ENCODE results near the gene SH2D3C.
A peak's percentile ranks its signal among the peaks of the same experiment; 100 is the strongest.
"Not testable (repeated sequence)": the region's sequence is repeated elsewhere in the genome, so short reads cannot be mapped to it uniquely, and the experiment has no call there.

SH2D3C gene

GRCh38 chr9:127785023-127785932 is 6.8 kb upstream of the SH2D3C start:
- DNase-seq: peak; percentile 65 to 77

- no peak for DNase-seq
These were observed 4.9 kb upstream of the SH2D3C start for GRCh38 chr9:127783111-127784008.

- DNase-seq: no peak
These were observed 3.3 kb upstream of the SH2D3C start for GRCh38 chr9:127781806-127782205.

GRCh38 chr9:127780909-127781308 is 2.4 kb upstream of the SH2D3C start:
- not testable (repeated sequence) for DNase-seq

- DNase-seq: no peak
These were observed 1.8 kb upstream of the SH2D3C start for GRCh38 chr9:127780126-127780885.

GRCh38 chr9:127779136-127779981 is 893 bp upstream of the SH2D3C start:
- no peak for DNase-seq

GRCh38 chr9:127777368-127777980 is 992 bp downstream of the SH2D3C start:
- DNase-seq: no peak

GRCh38 chr9:127776924-127777289 is 1.6 kb downstream of the SH2D3C start:
- DNase-seq: no peak

GRCh38 chr9:127776195-127776923 is 2.1 kb downstream of the SH2D3C start:
- DNase-seq: no peak

GRCh38 chr9:127773981-127774380 is 4.5 kb downstream of the SH2D3C start:
- DNase-seq: no peak

GRCh38 chr9:127773272-127773671 is 5.2 kb downstream of the SH2D3C start:
- DNase-seq: no peak

- DNase-seq: no peak
These were observed 5.9 kb downstream of the SH2D3C start for GRCh38 chr9:127772603-127773002.

GRCh38 chr9:127771570-127772189 is 6.8 kb downstream of the SH2D3C start:
- no peak for DNase-seq

- DNase-seq: peak; percentile 91 to 97
These were observed 7.4 kb downstream of the SH2D3C start for GRCh38 chr9:127770905-127771569.

GRCh38 chr9:127770583-127770904 is 7.9 kb downstream of the SH2D3C start:
- no peak for DNase-seq

- DNase-seq: no peak
These were observed 8.4 kb downstream of the SH2D3C start for GRCh38 chr9:127769929-127770582.

GRCh38 chr9:127769101-127769500 is 9.4 kb downstream of the SH2D3C start:
- DNase-seq: no peak

GRCh38 chr9:127768698-127769097 is 9.8 kb downstream of the SH2D3C start:
- DNase-seq: no peak

GRCh38 chr9:127767909-127768331 is 10.5 kb downstream of the SH2D3C start:
- DNase-seq: no peak
